SU-DHL-6 (cell line): Measurements from ENCODE around the gene CCDC110.

ENCODE experiments used
- EZH2phosphoT487 ChIP-seq: fragments of 200-600 bp; sonication (generic), shearing (Covaris generic); conservative IDR thresholded peaks from 2 replicates; pipeline ENCODE4 v1.6.1; 2018; ENCODE audit warnings: mild to moderate bottlenecking, antibody characterized with exemption, low read length, moderate library complexity, mixed read lengths
- TF ChIP-seq, protein P1 (sequence below): fragments of 200-600 bp; sonication (generic); IDR thresholded peaks from one replicate; pipeline ENCODE4 v1.5.1; 2017; ENCODE audit warnings: antibody characterized with exemption, mild to moderate bottlenecking, low read length, moderate library complexity; ENCODE audit not compliant: insufficient read depth, poor library complexity, severe bottlenecking

DNA sequence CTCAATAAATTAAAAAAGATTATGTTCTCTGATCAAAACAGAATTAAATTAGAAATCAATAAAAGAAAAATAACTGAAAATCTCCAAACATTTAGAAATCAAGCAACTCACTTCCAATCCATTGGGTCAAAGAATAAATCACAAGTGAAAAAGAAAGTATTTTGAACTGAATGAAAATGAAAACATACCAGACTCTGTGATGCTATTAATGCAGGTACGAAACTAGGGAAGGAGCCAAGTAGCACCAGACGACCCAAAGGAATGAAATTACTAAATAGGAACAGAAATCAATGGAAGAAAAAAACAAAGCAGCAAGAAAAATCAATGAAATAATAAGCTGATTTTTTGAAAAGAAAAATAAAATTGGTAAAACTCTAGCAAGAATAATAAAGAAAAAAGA, 15.4 kb downstream of the CCDC110 start:
- TF ChIP-seq, protein P1, sequence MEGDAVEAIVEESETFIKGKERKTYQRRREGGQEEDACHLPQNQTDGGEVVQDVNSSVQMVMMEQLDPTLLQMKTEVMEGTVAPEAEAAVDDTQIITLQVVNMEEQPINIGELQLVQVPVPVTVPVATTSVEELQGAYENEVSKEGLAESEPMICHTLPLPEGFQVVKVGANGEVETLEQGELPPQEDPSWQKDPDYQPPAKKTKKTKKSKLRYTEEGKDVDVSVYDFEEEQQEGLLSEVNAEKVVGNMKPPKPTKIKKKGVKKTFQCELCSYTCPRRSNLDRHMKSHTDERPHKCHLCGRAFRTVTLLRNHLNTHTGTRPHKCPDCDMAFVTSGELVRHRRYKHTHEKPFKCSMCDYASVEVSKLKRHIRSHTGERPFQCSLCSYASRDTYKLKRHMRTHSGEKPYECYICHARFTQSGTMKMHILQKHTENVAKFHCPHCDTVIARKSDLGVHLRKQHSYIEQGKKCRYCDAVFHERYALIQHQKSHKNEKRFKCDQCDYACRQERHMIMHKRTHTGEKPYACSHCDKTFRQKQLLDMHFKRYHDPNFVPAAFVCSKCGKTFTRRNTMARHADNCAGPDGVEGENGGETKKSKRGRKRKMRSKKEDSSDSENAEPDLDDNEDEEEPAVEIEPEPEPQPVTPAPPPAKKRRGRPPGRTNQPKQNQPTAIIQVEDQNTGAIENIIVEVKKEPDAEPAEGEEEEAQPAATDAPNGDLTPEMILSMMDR = no peak
- no peak for TF ChIP-seq EZH2phosphoT487
